PC-3 (cell line): Measurements from ENCODE around the gene REG3A. TPM values are rescaled to one million over a fixed set of nuclear protein-coding genes. Genes with fewer than 3 reads are reported as not detected.

ENCODE experiments used
- ATAC-seq: fragments of 200-7000 bp; cut with Tn5 transposase; 2 replicates; pipeline ENCODE4 v1.9.1; 2020; ENCODE audit warnings: mild to moderate bottlenecking, moderate library complexity
- BruUV-seq: library from RNA; stranded (reverse); fragments of 400-500 nt; replicated peaks from 2 replicates; lab custom pipeline; 2021; lab: Mats Ljungman, UMichigan
- CTCF ChIA-PET: fragments of 300-600 bp; sonication (Branson Sonifier 250); formaldehyde crosslinking; loops from one replicate; lab custom pipeline; 2022; ENCODE audit warnings: antibody characterized with exemption; lab: Charles Lee
- POLR2A ChIA-PET: fragments of 300-600 bp; sonication (Branson Sonifier 250); formaldehyde crosslinking; loops from one replicate; lab custom pipeline; 2022; ENCODE audit warnings: antibody characterized with exemption; ENCODE audit not compliant: unreplicated experiment; lab: Charles Lee
- DNase-seq: peaks from one replicate; pipeline ENCODE4 v3.0.0-alpha.2; 2015
- H2AFZ ChIP-seq: fragments of 300-600 bp; sonication (generic); 2 replicates; pipeline ENCODE4 v1.6.0; 2016; ENCODE audit warnings: antibody characterized with exemption, low read length
- H3F3A ChIP-seq: fragments of 300-600 bp; sonication (generic); one replicate; pipeline ENCODE4 v1.6.0; 2017; ENCODE audit warnings: antibody characterized with exemption, low read length, control low read depth, mild to moderate bottlenecking; ENCODE audit not compliant: unreplicated experiment
- H3K27ac ChIP-seq: fragments of 300-600 bp; sonication (generic); 2 replicates; pipeline ENCODE4 v1.5.1; 2016; ENCODE audit warnings: mild to moderate bottlenecking, low read length
- H3K27me3 ChIP-seq: fragments of 300-600 bp; sonication (generic); 2 replicates; pipeline ENCODE4 v1.6.1; 2016; ENCODE audit warnings: low read length, mixed read lengths
- H3K36me3 ChIP-seq: fragments of 300-600 bp; sonication (generic); 2 replicates; pipeline ENCODE4 v1.6.1; 2016; ENCODE audit warnings: low read depth, mixed run types, low read length, mixed read lengths
- H3K4me1 ChIP-seq: fragments of 300-600 bp; sonication (generic); 2 replicates; pipeline ENCODE4 v1.5.1; 2016; ENCODE audit warnings: low read length; ENCODE audit not compliant: insufficient read depth
- H3K4me2 ChIP-seq: fragments of 300-600 bp; sonication (generic); 2 replicates; pipeline ENCODE4 v1.6.0; 2016; ENCODE audit warnings: low read length
- H3K4me3 ChIP-seq: fragments of 300-600 bp; sonication (generic); 2 replicates; pipeline ENCODE4 v1.5.1; 2016; ENCODE audit warnings: mild to moderate bottlenecking, low read length, mixed read lengths
- H3K79me2 ChIP-seq: fragments of 300-600 bp; sonication (generic); 2 replicates; pipeline ENCODE4 v1.6.1; 2017; ENCODE audit warnings: low read length, mixed read lengths
- H3K9ac ChIP-seq: fragments of 300-600 bp; sonication (generic); 2 replicates; pipeline ENCODE4 v1.6.0; 2016; ENCODE audit warnings: mild to moderate bottlenecking, low read length
- H3K9me2 ChIP-seq: fragments of 300-600 bp; sonication (generic); replicated peaks from 2 replicates; pipeline ENCODE4 v1.6.1; 2016; ENCODE audit warnings: mixed run types, low read length, mixed read lengths
- H3K9me3 ChIP-seq: fragments of 300-600 bp; sonication (generic); 2 replicates; pipeline ENCODE4 v1.6.1; 2016; ENCODE audit warnings: low read length, mixed read lengths
- H4K20me1 ChIP-seq: fragments of 300-600 bp; sonication (generic); 2 replicates; pipeline ENCODE4 v1.6.1; 2016; ENCODE audit warnings: low read length, mixed read lengths
- EZH2 ChIP-seq: fragments of 300-600 bp; sonication (generic); IDR thresholded peaks from one replicate; pipeline ENCODE4 v1.6.1; 2017; ENCODE audit warnings: antibody characterized with exemption, mild to moderate bottlenecking, low read length; ENCODE audit not compliant: unreplicated experiment
- EZH2phosphoT487 ChIP-seq: fragments of 300-600 bp; sonication (generic); IDR thresholded peaks from 2 replicates; pipeline ENCODE4 v1.6.1; 2018; ENCODE audit warnings: mild to moderate bottlenecking, antibody characterized with exemption, low read length, borderline replicate concordance
- intact Hi-C: fragments of 100-400 bp; cut with micrococcal nuclease; formaldehyde crosslinking; loops from 2 replicates; pipeline ENCODE4 v1.9.0; 2023
- total RNA-seq: library from RNA; depleted of rRNA; stranded (reverse); fragments of >200 nt; gene quantifications from 2 replicates; pipeline ENCODE4 v1.2.3, GENCODE V29; 2014
- TF ChIP-seq, protein P1 (sequence below): fragments of 300-600 bp; sonication (generic); conservative IDR thresholded peaks from 2 replicates; pipeline ENCODE4 v1.5.1; 2017; ENCODE audit warnings: antibody characterized with exemption, low read depth, mild to moderate bottlenecking, low read length

The REG3A gene
- total RNA-seq, 1 experiment from 2014 or later: not detected

GRCh38 chr2:79191081-79191480 is 31.5 kb upstream of the REG3A start:
- Histone ChIP-seq H3K9me3 (no peaks in the 10 kb centered on the region; the same call in 1 of the 2 replicates), H3K36me3 (no peaks in the 10 kb centered on the region; the same call in 1 of the 2 replicates), H3K4me2 (no peak overlapping the region), H3K4me1 (no peaks in the 10 kb centered on the region), H3K9ac (no peak overlapping the region), H3K27me3 (no peaks in the 10 kb centered on the region), H3K4me3 (no peak overlapping the region), H4K20me1 (no peaks in the 10 kb centered on the region), H3K27ac (no peak overlapping the region), H3F3A (no peaks in the 10 kb centered on the region), H2AFZ (no peak overlapping the region), H3K9me2 (no peaks in the 10 kb centered on the region), H3K79me2 (no peaks in the 10 kb centered on the region)
- DNase-seq: no peak
- intact Hi-C loops: no loop called here
- BruUV-seq: no TSS peak
- TF ChIP-seq EZH2phosphoT487 (no peak), EZH2 (no peak)
- TF ChIP-seq, protein P1, sequence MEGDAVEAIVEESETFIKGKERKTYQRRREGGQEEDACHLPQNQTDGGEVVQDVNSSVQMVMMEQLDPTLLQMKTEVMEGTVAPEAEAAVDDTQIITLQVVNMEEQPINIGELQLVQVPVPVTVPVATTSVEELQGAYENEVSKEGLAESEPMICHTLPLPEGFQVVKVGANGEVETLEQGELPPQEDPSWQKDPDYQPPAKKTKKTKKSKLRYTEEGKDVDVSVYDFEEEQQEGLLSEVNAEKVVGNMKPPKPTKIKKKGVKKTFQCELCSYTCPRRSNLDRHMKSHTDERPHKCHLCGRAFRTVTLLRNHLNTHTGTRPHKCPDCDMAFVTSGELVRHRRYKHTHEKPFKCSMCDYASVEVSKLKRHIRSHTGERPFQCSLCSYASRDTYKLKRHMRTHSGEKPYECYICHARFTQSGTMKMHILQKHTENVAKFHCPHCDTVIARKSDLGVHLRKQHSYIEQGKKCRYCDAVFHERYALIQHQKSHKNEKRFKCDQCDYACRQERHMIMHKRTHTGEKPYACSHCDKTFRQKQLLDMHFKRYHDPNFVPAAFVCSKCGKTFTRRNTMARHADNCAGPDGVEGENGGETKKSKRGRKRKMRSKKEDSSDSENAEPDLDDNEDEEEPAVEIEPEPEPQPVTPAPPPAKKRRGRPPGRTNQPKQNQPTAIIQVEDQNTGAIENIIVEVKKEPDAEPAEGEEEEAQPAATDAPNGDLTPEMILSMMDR: no peak
- ChIA-PET CTCF (no interaction called here), POLR2A (no interaction called here)
- no peak for ATAC-seq

GRCh38 chr2:79189465-79189864 is 29.9 kb upstream of the REG3A start:
- TF ChIP-seq EZH2phosphoT487 (no peak), EZH2 (no peak)
- TF ChIP-seq, protein P1: no peak
- no peak for DNase-seq
- BruUV-seq: no TSS peak
- POLR2A ChIA-PET: no interaction called here
- no peak for ATAC-seq
- intact Hi-C loops: no loop called here
- Histone ChIP-seq H3K4me3 (no peak overlapping the region), H3K4me1 (no peaks in the 10 kb centered on the region), H3K9me3 (no peaks in the 10 kb centered on the region; the same call in 1 of the 2 replicates), H3K9me2 (no peaks in the 10 kb centered on the region), H3K27ac (no peak overlapping the region), H4K20me1 (no peaks in the 10 kb centered on the region), H3K4me2 (no peak overlapping the region), H2AFZ (no peak overlapping the region), H3K79me2 (no peaks in the 10 kb centered on the region), H3F3A (no peaks in the 10 kb centered on the region), H3K9ac (no peak overlapping the region), H3K36me3 (no peaks in the 10 kb centered on the region; the same call in 1 of the 2 replicates), H3K27me3 (no peaks in the 10 kb centered on the region)
- CTCF ChIA-PET: no interaction called here

DNA sequence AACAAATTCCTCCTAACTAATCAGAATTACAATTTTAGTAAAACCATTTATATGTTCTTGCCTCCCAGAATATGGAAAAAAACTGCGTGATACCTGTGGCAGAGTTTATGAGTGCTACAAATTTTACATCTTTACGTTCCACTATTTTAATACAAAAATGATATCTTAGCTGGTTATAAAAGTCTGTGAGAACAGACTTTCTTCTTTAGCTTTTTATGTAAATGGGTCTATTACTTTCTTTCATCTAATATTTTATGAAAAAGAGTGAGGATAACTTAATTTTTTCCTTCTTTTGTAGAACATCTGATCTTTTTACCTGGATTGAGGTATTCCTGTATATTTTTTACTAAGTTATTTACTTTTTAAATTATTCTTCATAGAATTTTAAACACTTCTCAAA is 22.1 kb upstream of the REG3A start:
- Histone ChIP-seq H3K4me2 (no peak overlapping the region), H3K27ac (no peak overlapping the region), H3K4me3 (no peak overlapping the region), H3F3A (no peaks in the 10 kb centered on the region), H3K79me2 (no peaks in the 10 kb centered on the region), H3K4me1 (no peaks in the 10 kb centered on the region), H3K36me3 (no peaks in the 10 kb centered on the region), H2AFZ (no peak overlapping the region), H3K27me3 (no peaks in the 10 kb centered on the region), H3K9me3 (peaks cover 14% of the 10 kb centered on the region; the same call in 1 of the 2 replicates), H4K20me1 (no peaks in the 10 kb centered on the region), H3K9me2 (no peaks in the 10 kb centered on the region), H3K9ac (no peak overlapping the region)
- intact Hi-C loops: no loop called here
- CTCF ChIA-PET: no interaction called here
- DNase-seq (no peak), ATAC-seq (no peak)
- POLR2A ChIA-PET: no interaction called here
- TF ChIP-seq, protein P1: no peak
- TF ChIP-seq EZH2 (no peak), EZH2phosphoT487 (no peak)
- no TSS peak for BruUV-seq
